ENCODE data around the gene ZC3HAV1.

The ZC3HAV1 gene

GRCh38 chr7:139018910-139019309 lies 90.6 kb downstream of the ZC3HAV1 start:
- DNase-seq (ENCODE audit: low read depth), result no peak

DNA sequence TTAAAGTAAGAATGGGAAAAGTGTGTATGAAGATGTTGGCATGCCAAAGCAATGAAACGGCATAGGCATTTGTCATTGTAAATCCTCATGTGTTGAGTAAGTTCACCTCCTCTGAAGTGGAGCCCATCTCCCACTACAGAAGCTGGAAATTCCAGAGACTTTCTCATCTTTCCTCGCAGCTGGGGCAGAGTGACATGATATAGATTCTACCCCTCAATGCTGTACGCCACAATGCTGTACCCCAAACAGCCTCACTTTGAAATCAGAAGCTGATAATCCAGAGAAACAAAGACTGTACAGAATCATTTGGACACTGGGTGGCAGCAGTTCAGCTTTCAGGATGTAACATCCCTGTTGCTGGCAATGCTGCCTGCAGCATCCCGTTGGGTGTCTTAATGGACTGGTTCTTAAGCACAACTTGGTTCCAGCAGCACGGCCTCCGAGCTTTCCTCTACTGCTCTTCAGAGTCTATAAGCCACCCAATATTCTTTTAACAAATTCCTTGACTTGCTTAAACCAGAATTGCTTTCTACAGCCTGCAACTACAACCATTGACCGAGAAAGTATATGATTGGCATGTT lies 92.5 kb downstream of the ZC3HAV1 start:
- DNase-seq (ENCODE audit: low read depth), result peak; percentile 67

DNA sequence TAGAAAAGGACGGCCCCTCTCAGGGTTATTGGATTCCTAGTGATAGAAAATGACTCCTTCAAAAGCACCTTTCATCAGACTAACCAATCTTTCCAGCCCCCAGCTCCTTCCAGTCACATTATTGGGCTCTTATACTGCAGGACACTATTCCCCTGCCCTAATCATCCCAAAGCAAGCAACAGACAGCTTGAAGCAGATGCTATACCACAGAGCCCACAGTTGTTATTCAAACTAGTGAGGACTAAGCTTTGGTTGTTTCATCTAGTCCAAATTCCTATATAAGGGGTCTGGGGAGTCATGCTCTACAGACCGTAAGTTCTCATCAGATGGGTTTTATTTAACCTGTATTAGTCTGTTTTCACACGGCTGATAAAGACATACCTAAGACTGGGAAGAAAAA lies 98.1 kb downstream of the ZC3HAV1 start:
- DNase-seq (ENCODE audit: low read depth), result no peak

GRCh38 chr7:139004321-139005090 lies 105.0 kb downstream of the ZC3HAV1 start:
- DNase-seq (ENCODE audit: low read depth), result no peak

DNA sequence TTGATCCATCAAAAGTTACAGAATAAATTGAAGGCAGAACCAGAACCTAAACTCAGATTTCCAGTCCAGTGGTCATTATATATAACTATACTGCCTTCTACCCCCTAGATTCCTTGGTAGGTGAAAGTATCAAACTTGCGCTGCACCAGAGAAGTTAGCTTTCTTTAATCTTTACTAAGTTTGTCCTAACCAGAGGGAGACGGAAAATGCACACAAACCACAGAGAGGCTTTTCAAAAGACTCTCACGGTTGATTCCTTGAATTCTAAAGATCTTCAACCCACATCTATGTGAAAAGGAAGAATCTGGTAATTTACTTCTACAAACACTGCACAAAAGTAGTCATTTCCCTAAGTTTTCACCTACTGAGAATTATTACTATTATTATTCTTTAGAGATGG lies 110.1 kb downstream of the ZC3HAV1 start:
- no peak for DNase-seq (ENCODE audit: low read depth)
